Pancreas (tissue), 10 donors: ENCODE data around the gene SEC14L1. TPM values are rescaled to one million over a fixed set of nuclear protein-coding genes. Genes with fewer than 3 reads are reported as not detected.

Experiments
- ATAC-seq, 4 donors: fragments of 200-7000 bp; cut with Tn5 transposase; one replicate each; pipeline versions ENCODE4 v1.8.0 to v1.9.1; 2020; ENCODE audit warnings: mild to moderate bottlenecking in 4 of 4, moderate library complexity in 4 of 4
- DNase-seq, 6 donors: peaks; one replicate each; pipeline ENCODE4 v3.0.0-alpha.2; 2020
- FAIRE-seq: peaks from 2 replicates; lab custom pipeline; 2012; peaks lifted over from hg19 to GRCh38; lab: Jason Lieb, UNC
- H3K27ac ChIP-seq, 4 donors: fragments of 200-600 bp; sonication (generic); 1 replicate in 3 of 4; 2 replicates in 1 of 4; pipeline versions ENCODE4 v1.5.0 to v1.8.0; 2020
- H3K27me3 ChIP-seq, 4 donors: fragments of 200-600 bp; one replicate each; pipeline ENCODE4 v1.8.0; 2021
- H3K36me3 ChIP-seq, 3 donors: fragments of 200-600 bp; sonication (generic) in 1 of 3; one replicate each; pipeline versions ENCODE4 v1.5.0 to v1.8.0; 2020 to 2021
- H3K4me1 ChIP-seq, 3 donors: fragments of 200-600 bp; one replicate each; pipeline ENCODE4 v1.8.0; 2021
- H3K4me3 ChIP-seq, 4 donors: fragments of 200-600 bp; sonication (generic) in 2 of 4; one replicate each; pipeline versions ENCODE4 v1.5.0 to v1.8.0; 2020 to 2021
- H3K9me3 ChIP-seq, 4 donors: fragments of 200-600 bp; one replicate each; pipeline ENCODE4 v1.8.0; 2021
- CTCF ChIP-seq, 4 donors: fragments of 200-600 bp; sonication (generic) in 3 of 4; IDR thresholded peaks; one replicate each; pipeline versions ENCODE4 v1.5.0 to v1.8.0; 2021; ENCODE audit warnings: antibody characterized with exemption in 4 of 4
- WGBS, 2 donors: extraction: QIAGEN DNeasy Blood & Tissue Kit; methylation state at CpG; one replicate each; pipeline ENCODE4 v1.1.7; 2013; 5-methylcytosine and 5-hydroxymethylcytosine counted together
- intact Hi-C, 3 donors: fragments of 100-400 bp; cut with DNase I; formaldehyde crosslinking; loops; one replicate each; pipeline versions ENCODE4 v1.11.1 to v1.14.2; 2022
- polyA plus RNA-seq, 2 donors: library from polyadenylated mRNA; stranded (reverse); fragments of 200-250 nt; gene quantifications; one replicate each; pipeline ENCODE4 v1.2.3, GENCODE V29; 2013
- total RNA-seq, 6 donors: library from RNA; stranded (reverse); fragmentation: NEBNext Ultra II Directional in 4 of 6; extraction: Animal tissue kit (Norgen Biotek cat#: 25700) in 4 of 6; gene quantifications; one replicate each; pipeline versions ENCODE4 v1.2.1 to v1.2.4, GENCODE V29; 2021 to 2023
- donor health status: healthy with polysubstance abuse.
- donor health status: DM: no; HTN: no; CAD: no; lungs with moderate emphysema.
- donor health status: DM: no; HTN: no; CAD: no.
- donor health status: control.
- donor health status: control.
- donor health status: Bipolar disorder and iron deficiency.
- donor health status: DM: yes; HTN: yes; CAD: no.
- donor health status: DM: no; HTN: no; CAD: no.
- donor health status: DM: no; HTN: no; CAD: no.
- donor health status: DM: yes; HTN: yes; CAD: no.

Gene SEC14L1
- total and polyA plus RNA-seq, 8 donors, result 17.8 to 45.5 (median 31.8) TPM

GRCh38 chr17:77245162-77245926 is 104.6 kb downstream of the SEC14L1 start:
- ATAC-seq, result no peak
- Histone ChIP-seq H3K36me3 (no peaks in the 10 kb centered on the region), H3K27ac (no peak overlapping the region), H3K4me1 (peaks cover 0 to 4% (median 0%) of the 10 kb centered on the region in 3 donors), H3K27me3 (no peaks in the 10 kb centered on the region), H3K9me3 (no peaks in the 10 kb centered on the region), H3K4me3 (no peak overlapping the region)
- 75 to 76% methylated on average over 18 of the region's 18 CpGs for WGBS, 2 donors
- intact Hi-C loops, result loop anchor here (10.0 kb wide), 3 partner anchors 171 to 381 kb away; partner anchors contain the start of gene MGAT5B (in 1 of the 3)
- DNase-seq, result no peak
- TF ChIP-seq CTCF (IDR thresholded peaks at IDR 0.05), result no peak
- no peak for FAIRE-seq

GRCh38 chr17:77246110-77247047 is 105.6 kb downstream of the SEC14L1 start:
- Histone ChIP-seq H3K9me3 (no peaks in the 10 kb centered on the region), H3K27me3 (no peaks in the 10 kb centered on the region), H3K4me1 (peaks cover 0 to 4% (median 0%) of the 10 kb centered on the region in 3 donors), H3K4me3 (peak overlapping the region; percentile 42 to 71 (median 61)), H3K36me3 (no peaks in the 10 kb centered on the region), H3K27ac (no peak overlapping the region)
- FAIRE-seq (no peak), ATAC-seq (peak; percentile 12 to 41 (median 29)), DNase-seq (no peak)
- no peak for TF ChIP-seq CTCF (IDR thresholded peaks at IDR 0.05)
- 20 to 22% methylated on average over 31 to 34 of the region's 34 CpGs for WGBS, 2 donors
- intact Hi-C loops, result loop anchor here (2.0 to 10.0 kb wide), 4 partner anchors 160 to 382 kb away; partner anchors contain the start of gene MGAT5B (in 1 of the 3)

GRCh38 chr17:77247048-77247541 is 106.3 kb downstream of the SEC14L1 start:
- H3K9me3 ChIP-seq, result no peaks in the 10 kb centered on the region
- ATAC-seq (peak; percentile 95 to 100 (median 98)), FAIRE-seq (no peak), DNase-seq (peak; percentile 72 to 98 (median 86))
- peak overlapping the region; percentile 42 to 71 (median 61) for H3K4me3 ChIP-seq
- 0% methylated on average over 23 to 51 of the region's 51 CpGs for WGBS, 2 donors
- H3K27me3 ChIP-seq, result no peaks in the 10 kb centered on the region
- peak; percentile 95 to 99 (median 98) for TF ChIP-seq CTCF (IDR thresholded peaks at IDR 0.05)
- intact Hi-C loops, result loop anchor here (2.0 to 10.0 kb wide), 4 partner anchors 160 to 382 kb away; partner anchors contain the start of gene MGAT5B (in 1 of the 3)
- no peak overlapping the region for H3K27ac ChIP-seq
- H3K36me3 ChIP-seq, result no peaks in the 10 kb centered on the region
- peaks cover 0 to 4% (median 0%) of the 10 kb centered on the region in 3 donors for H3K4me1 ChIP-seq

- Histone ChIP-seq H3K36me3 (no peaks in the 10 kb centered on the region), H3K27me3 (no peaks in the 10 kb centered on the region), H3K9me3 (no peaks in the 10 kb centered on the region), H3K4me1 (peaks cover 0 to 4% (median 0%) of the 10 kb centered on the region in 3 donors), H3K4me3 (peak overlapping the region in 1 of 4 donors; percentile 71), H3K27ac (no peak overlapping the region)
- ATAC-seq (no peak), FAIRE-seq (no peak), DNase-seq (no peak)
- WGBS, 2 donors, result 25 to 33% methylated on average over 8 of the region's 8 CpGs
- intact Hi-C loops, result loop anchor here (2.0 to 10.0 kb wide), 4 partner anchors 161 to 383 kb away; partner anchors contain the start of gene MGAT5B (in 1 of the 3)
- TF ChIP-seq CTCF (IDR thresholded peaks at IDR 0.05), result no peak
These were observed 106.8 kb downstream of the SEC14L1 start for GRCh38 chr17:77247609-77248008.
